GM18508 (cell line): ENCODE data around the gene MED28.
"Not testable (repeated sequence)": the region's sequence is repeated elsewhere in the genome, so short reads cannot be mapped to it uniquely, and the experiment has no call there.

ENCODE experiments used
- ATAC-seq: cut with Tn5 transposase; IDR thresholded peaks from one replicate; pipeline ENCODE4 v1.9.1; 2021; ENCODE audit warnings: moderate number of reproducible peaks; ENCODE audit not compliant: insufficient read depth, unreplicated experiment

MED28 gene

GRCh38 chr4:17613761-17614415 lies 553 bp upstream of the MED28 start:
- ATAC-seq: peak; percentile 35

- ATAC-seq: no peak
These were observed 1.8 kb downstream of the MED28 start for GRCh38 chr4:17616283-17616682.

DNA sequence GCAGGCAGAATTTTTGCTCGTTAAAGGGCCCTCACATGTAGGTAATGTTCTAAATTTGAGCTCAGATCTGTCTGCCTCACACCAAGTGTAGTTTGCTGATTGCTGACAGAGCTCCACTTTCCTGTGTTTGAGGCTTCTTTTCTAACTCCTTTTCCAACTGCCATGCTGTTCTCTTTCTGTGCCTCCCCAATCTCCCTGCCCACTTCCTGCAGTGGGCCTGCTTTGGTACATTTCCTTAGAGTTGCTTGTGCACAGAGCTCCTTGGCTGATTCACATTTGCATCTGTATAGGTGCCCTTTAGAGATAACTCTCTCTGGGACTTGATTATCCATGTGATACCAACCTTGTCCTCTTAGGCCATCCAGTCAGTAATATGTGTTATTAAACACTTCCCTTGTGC lies 4.5 kb downstream of the MED28 start:
- ATAC-seq: no peak

- ATAC-seq: no peak
These were observed 5.1 kb downstream of the MED28 start for GRCh38 chr4:17619416-17620105.

- no peak for ATAC-seq
These were observed 9.1 kb downstream of the MED28 start for GRCh38 chr4:17623451-17624001.

GRCh38 chr4:17624821-17625220 lies 10.4 kb downstream of the MED28 start:
- ATAC-seq: no peak

DNA sequence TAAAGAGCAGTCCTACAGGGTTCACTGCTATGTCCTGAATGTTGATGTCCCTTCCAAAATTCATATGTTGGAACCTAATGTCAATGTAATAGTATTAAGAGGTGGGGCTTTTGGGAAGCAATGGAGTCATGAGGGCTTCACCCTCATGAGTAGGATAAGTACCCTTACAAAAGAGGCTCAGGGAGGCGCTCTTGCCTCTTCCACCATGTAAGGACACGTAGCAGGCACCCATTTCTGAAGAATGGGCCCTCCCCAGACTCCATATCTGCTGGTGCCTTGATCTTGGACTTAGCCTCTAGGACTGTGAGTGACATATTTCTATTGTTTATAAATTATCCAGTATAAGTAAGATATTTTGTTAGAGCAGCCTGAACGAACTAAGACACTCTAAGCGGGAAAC lies 15.8 kb downstream of the MED28 start:
- no peak for ATAC-seq

DNA sequence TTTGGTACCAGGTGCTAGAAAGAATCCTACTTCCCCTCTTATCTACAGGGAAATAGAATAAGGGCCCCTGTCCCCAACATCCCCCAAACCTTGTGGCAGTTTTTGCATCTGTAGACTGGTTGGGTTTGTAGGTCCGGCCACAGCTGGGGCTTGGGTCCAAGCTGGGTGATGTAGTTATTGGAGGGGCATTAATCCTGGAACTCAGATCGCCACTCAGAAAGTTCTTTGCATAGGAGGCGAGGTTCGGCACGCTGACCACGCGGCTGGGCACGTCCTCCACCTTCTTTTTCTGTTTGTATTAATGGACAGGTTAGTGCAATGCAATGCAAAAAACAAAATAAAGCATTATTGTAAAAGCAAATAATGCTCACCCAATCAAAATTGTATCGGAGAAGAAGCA lies 19.2 kb downstream of the MED28 start:
- ATAC-seq: no peak

GRCh38 chr4:17635056-17635455 lies 20.6 kb downstream of the MED28 start:
- no peak for ATAC-seq

- ATAC-seq: no peak
These were observed 21.9 kb downstream of the MED28 start for GRCh38 chr4:17636341-17636695.

DNA sequence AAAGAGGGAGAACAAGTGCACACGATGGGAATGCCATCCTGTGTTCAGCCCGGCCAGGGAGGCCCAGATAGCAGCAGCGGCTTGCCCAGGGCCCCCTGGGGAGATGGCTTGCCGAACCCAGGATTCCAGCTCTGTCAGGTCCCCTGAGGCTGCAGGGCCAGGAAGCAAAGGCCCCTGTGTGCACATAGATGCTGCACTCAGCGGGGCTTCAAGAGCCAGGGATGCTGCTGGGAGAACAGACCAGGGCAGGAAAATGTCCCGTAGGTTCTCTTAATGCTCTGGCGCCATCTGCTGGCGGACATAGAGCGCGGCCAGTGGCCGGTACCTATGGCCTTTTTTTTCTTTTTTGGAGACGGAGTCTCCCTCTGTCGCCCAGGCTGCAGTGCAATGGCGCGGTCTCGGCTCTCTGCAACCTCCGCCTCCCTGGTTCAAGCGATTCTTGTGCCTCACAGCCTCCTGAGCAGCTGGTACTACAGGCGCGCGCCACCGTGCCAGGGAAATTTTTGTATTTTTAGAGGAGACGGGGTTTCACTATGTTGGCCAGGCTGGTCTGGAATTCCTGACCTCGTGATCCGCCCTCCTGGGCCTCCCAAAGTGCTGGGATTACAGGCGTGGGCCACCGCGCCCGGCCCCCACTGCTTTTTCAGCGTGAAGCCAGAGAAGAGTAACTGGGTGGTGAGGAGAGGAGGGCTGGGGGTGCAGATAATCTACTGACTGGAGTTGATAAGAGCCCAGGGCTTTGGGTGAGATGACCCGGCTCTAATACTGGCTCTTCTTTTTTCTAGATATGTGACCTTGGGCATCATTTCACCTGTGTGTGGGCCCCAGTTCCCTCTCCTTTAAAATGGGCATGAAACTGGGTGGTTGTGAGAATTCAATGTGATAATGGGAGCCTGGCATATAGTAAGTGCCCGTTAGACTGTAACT lies 22.5 kb downstream of the MED28 start:
- ATAC-seq: peak; percentile 66

- ATAC-seq: no peak
These were observed 24.7 kb downstream of the MED28 start for GRCh38 chr4:17639136-17639535.

GRCh38 chr4:17642398-17642783 lies 27.9 kb downstream of the MED28 start:
- ATAC-seq: no peak

DNA sequence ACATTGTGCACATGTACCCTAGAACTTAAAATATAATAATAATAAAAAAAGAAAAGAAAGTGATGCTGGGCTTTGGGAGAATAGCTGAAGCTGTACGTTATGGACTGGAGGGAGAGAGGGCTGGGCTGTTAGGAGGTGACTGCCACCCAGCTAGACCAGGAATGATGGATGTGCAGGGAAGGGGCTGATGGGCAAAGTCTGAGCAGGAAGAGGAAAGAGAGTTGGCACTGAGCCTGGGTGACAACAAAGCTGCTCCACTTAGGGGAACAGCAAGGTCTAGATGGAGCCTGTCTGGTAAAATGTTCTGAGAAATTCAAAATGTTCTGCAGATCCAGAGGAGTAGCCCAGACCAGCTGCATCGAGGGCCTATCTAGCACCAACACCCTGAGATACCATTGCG lies 32.3 kb downstream of the MED28 start:
- no peak for ATAC-seq

DNA sequence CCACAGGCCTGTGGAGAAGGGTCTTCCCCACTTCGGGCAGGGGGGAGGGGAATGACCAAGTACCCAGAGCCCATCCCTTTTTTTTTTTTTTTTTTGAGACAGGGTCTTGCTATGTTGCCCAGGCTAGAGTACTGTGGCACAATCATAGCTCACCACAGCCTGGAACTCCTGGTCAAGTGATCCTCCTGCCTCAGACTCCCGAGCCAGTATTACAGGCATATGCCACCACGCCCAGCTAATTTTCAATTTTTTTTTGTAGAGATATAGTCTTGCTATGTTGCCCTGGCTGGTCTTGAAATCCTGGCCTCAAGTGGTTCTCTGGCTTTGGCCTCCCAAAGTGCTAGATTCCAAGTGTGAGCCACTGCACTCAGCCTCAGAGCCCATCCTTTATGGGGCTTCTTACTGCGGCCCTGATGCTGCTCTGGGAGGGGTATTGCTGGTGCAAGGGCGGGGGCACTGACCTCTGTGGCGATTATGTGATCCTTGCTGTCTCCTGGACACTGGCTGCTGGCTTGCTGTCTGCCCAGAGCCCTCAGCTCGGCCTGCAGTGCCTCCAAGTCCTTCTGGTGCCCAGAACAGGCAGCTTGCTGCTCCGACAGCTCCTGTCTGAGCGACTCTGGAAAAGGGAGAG lies 32.9 kb downstream of the MED28 start:
- no peak for ATAC-seq

DNA sequence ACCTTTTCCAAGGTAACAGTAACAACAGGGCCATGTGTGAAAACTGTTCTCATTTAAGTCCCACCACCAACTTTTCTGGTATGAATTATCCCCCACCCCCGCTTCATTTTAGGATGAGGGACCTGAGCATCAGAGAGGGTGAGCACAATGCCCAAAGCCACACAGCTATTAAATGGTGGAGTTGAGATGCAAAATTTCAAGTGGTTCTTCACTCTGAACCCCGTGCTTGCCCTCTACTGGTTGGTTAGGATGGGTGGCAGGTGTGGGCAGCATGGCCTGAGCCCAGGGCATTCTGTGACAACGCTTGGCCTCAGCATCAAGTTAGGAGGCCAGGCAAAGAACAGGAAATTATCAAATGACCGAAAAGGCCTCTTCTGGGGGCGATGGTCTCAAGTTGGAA lies 33.5 kb downstream of the MED28 start:
- ATAC-seq: no peak

DNA sequence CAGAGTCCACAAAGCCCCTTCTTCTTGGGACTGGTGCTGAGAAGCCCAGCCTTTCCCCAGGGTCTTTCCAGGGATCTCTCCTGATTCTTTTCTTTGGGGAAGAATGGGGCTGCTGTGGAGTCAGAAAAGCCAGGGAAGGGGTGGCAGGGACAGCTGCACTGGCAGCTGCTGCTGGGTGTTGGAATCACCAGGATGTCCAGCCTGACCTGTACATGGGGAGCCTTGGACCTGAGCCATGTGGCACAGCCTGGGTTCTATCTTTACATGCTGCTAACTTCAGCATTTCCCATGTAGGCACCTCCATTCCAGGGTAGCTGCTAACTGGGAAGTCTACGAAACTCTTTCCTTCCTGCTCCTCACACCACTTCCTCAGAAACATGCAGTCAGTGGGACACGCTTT lies 36.0 kb downstream of the MED28 start:
- no peak for ATAC-seq

GRCh38 chr4:17654701-17655100 lies 40.3 kb downstream of the MED28 start:
- no peak for ATAC-seq

DNA sequence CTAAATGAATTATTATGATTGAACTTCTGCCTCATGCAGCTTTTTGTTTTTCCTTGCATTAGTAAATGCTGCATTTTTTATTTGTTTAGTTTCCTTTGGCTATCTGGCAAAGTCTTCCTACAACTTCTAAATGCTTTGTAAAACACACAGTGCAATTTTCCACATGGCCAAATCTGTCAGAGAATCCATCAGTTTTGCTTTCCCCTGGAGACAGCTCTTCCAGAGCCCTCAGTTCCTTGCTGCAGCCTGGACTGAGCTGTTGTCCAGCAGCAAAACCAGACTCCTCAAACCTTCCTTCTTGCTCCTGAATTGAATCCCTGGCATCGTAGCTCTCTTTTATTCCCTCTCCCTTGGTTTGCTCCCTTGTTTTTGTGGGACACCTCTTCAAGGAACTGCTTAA lies 42.6 kb downstream of the MED28 start:
- no peak for ATAC-seq

- no peak for ATAC-seq
These were observed 43.4 kb downstream of the MED28 start for GRCh38 chr4:17657849-17658248.

GRCh38 chr4:17659196-17659595 lies 44.8 kb downstream of the MED28 start:
- not testable (repeated sequence) for ATAC-seq
